ENCODE results near the gene SPSB4. TPM values are rescaled to one million over a fixed set of nuclear protein-coding genes. Genes with fewer than 3 reads are reported as not detected.
"Not testable (repeated sequence)": the region's sequence is repeated elsewhere in the genome, so short reads cannot be mapped to it uniquely, and the experiment has no call there.

Gene SPSB4
- 0.05 TPM in 1 of 2 replicates, not detected in the other for total RNA-seq (2014; rRNA removed; shearing (Covaris generic))

GRCh38 chr3:141050576-141051442 lies at the start of gene SPSB4:
Gene SPSB4, plus strand, starts transcription at chr3:141051347. Its CDS starts 14,758 bp downstream, at chr3:141066105.
- no peaks in the 10 kb centered on the region for H3K9me3 ChIP-seq (replicated peaks)
- H3K36me3 ChIP-seq, result no peaks in the 10 kb centered on the region
- H3K27me3 ChIP-seq (replicated peaks), result peaks cover 48% of the 10 kb centered on the region
- H3K4me1 ChIP-seq (replicated peaks), result peaks cover 13% of the 10 kb centered on the region
- DNase-seq (ENCODE audit: low read depth in 1 of 2, low spot score in 2 of 2), result peak; percentile 41 to 53
- H3K27ac ChIP-seq, result no peak within 1 kb of the TSS
- peak within 1 kb of the TSS; percentile 23 for H3K4me3 ChIP-seq

- no peak overlapping the region for H3K27ac ChIP-seq
- no peaks in the 10 kb centered on the region for H3K4me1 ChIP-seq (replicated peaks)
- H3K9me3 ChIP-seq (replicated peaks), result no peaks in the 10 kb centered on the region
- DNase-seq (ENCODE audit: low read depth in 1 of 2, low spot score in 2 of 2), result no peak
- no peak overlapping the region for H3K4me3 ChIP-seq
- H3K36me3 ChIP-seq, result no peaks in the 10 kb centered on the region
- H3K27me3 ChIP-seq (replicated peaks), result no peaks in the 10 kb centered on the region; the same call in 1 of the 2 replicates
These were observed 44.8 kb upstream of the SPSB4 start for GRCh38 chr3:141006344-141006743.

- no peaks in the 10 kb centered on the region for H3K9me3 ChIP-seq (replicated peaks)
- no peaks in the 10 kb centered on the region for H3K4me1 ChIP-seq (replicated peaks)
- no peaks in the 10 kb centered on the region; the same call in 1 of the 2 replicates for H3K27me3 ChIP-seq (replicated peaks)
- no peak overlapping the region for H3K27ac ChIP-seq
- DNase-seq (ENCODE audit: low read depth in 1 of 2, low spot score in 2 of 2), result no peak
- H3K4me3 ChIP-seq, result no peak overlapping the region
- H3K36me3 ChIP-seq, result no peaks in the 10 kb centered on the region
These were observed 41.7 kb upstream of the SPSB4 start for GRCh38 chr3:141009496-141009895.

- no peaks in the 10 kb centered on the region; the same call in 1 of the 2 replicates for H3K27me3 ChIP-seq (replicated peaks)
- peak; percentile 24 to 56 for DNase-seq (ENCODE audit: low read depth in 1 of 2, low spot score in 2 of 2)
- no peaks in the 10 kb centered on the region for H3K36me3 ChIP-seq
- no peaks in the 10 kb centered on the region for H3K4me1 ChIP-seq (replicated peaks)
- no peak overlapping the region for H3K4me3 ChIP-seq
- no peaks in the 10 kb centered on the region for H3K9me3 ChIP-seq (replicated peaks)
- H3K27ac ChIP-seq, result no peak overlapping the region
These were observed 39.7 kb upstream of the SPSB4 start for GRCh38 chr3:141011232-141011996.

GRCh38 chr3:141011997-141012262 lies 39.2 kb upstream of the SPSB4 start:
- no peak for DNase-seq (ENCODE audit: low read depth in 1 of 2, low spot score in 2 of 2)
- H3K4me1 ChIP-seq (replicated peaks), result no peaks in the 10 kb centered on the region
- H3K9me3 ChIP-seq (replicated peaks), result no peaks in the 10 kb centered on the region
- no peak overlapping the region for H3K4me3 ChIP-seq
- no peaks in the 10 kb centered on the region; the same call in 1 of the 2 replicates for H3K27me3 ChIP-seq (replicated peaks)
- H3K36me3 ChIP-seq, result no peaks in the 10 kb centered on the region
- H3K27ac ChIP-seq, result no peak overlapping the region

GRCh38 chr3:141012571-141012970 lies 38.6 kb upstream of the SPSB4 start:
- Histone ChIP-seq H3K27me3 (replicated peaks) (no peaks in the 10 kb centered on the region; the same call in 1 of the 2 replicates), H3K36me3 (no peaks in the 10 kb centered on the region), H3K27ac (no peak overlapping the region), H3K9me3 (replicated peaks) (no peaks in the 10 kb centered on the region), H3K4me1 (replicated peaks) (no peaks in the 10 kb centered on the region), H3K4me3 (no peak overlapping the region)
- no peak for DNase-seq (ENCODE audit: low read depth in 1 of 2, low spot score in 2 of 2)

GRCh38 chr3:141015481-141015880 lies 35.7 kb upstream of the SPSB4 start:
- H3K4me3 ChIP-seq, result no peak overlapping the region
- no peaks in the 10 kb centered on the region for H3K4me1 ChIP-seq (replicated peaks)
- H3K9me3 ChIP-seq (replicated peaks), result no peaks in the 10 kb centered on the region
- H3K36me3 ChIP-seq, result no peaks in the 10 kb centered on the region
- H3K27me3 ChIP-seq (replicated peaks), result no peaks in the 10 kb centered on the region
- no peak overlapping the region for H3K27ac ChIP-seq
- no peak for DNase-seq (ENCODE audit: low read depth in 1 of 2, low spot score in 2 of 2)

- H3K27ac ChIP-seq; H3K36me3 ChIP-seq; H3K4me3 ChIP-seq; H3K9me3 ChIP-seq (replicated peaks); DNase-seq (ENCODE audit: low read depth in 1 of 2, low spot score in 2 of 2); H3K4me1 ChIP-seq (replicated peaks); H3K27me3 ChIP-seq (replicated peaks): not testable (repeated sequence)
These were observed 33.5 kb upstream of the SPSB4 start for GRCh38 chr3:141017366-141018322.

GRCh38 chr3:141019244-141019643 lies 31.9 kb upstream of the SPSB4 start:
- H3K4me1 ChIP-seq (replicated peaks), result no peaks in the 10 kb centered on the region
- H3K4me3 ChIP-seq, result no peak overlapping the region
- no peak overlapping the region for H3K27ac ChIP-seq
- no peak for DNase-seq (ENCODE audit: low read depth in 1 of 2, low spot score in 2 of 2)
- H3K9me3 ChIP-seq (replicated peaks), result no peaks in the 10 kb centered on the region
- H3K36me3 ChIP-seq, result no peaks in the 10 kb centered on the region
- H3K27me3 ChIP-seq (replicated peaks), result no peaks in the 10 kb centered on the region

- H3K36me3 ChIP-seq, result no peaks in the 10 kb centered on the region
- H3K4me3 ChIP-seq, result no peak overlapping the region
- no peaks in the 10 kb centered on the region for H3K27me3 ChIP-seq (replicated peaks)
- no peak overlapping the region for H3K27ac ChIP-seq
- DNase-seq (ENCODE audit: low read depth in 1 of 2, low spot score in 2 of 2), result no peak
- no peaks in the 10 kb centered on the region for H3K9me3 ChIP-seq (replicated peaks)
- no peaks in the 10 kb centered on the region for H3K4me1 ChIP-seq (replicated peaks)
These were observed 30.9 kb upstream of the SPSB4 start for GRCh38 chr3:141020143-141020830.

- no peaks in the 10 kb centered on the region for H3K36me3 ChIP-seq
- no peaks in the 10 kb centered on the region for H3K4me1 ChIP-seq (replicated peaks)
- H3K9me3 ChIP-seq (replicated peaks), result no peaks in the 10 kb centered on the region
- no peak for DNase-seq (ENCODE audit: low read depth in 1 of 2, low spot score in 2 of 2)
- no peaks in the 10 kb centered on the region for H3K27me3 ChIP-seq (replicated peaks)
- H3K27ac ChIP-seq, result no peak overlapping the region
- H3K4me3 ChIP-seq, result no peak overlapping the region
These were observed 29.9 kb upstream of the SPSB4 start for GRCh38 chr3:141021261-141021660.

GRCh38 chr3:141030296-141030695 lies 20.9 kb upstream of the SPSB4 start:
- Histone ChIP-seq H3K9me3 (replicated peaks) (no peaks in the 10 kb centered on the region), H3K36me3 (no peaks in the 10 kb centered on the region), H3K27me3 (replicated peaks) (0 out of 2 replicates have a peak, but pooled peaks cover 7% of the 10 kb centered on the region), H3K4me3 (no peak overlapping the region), H3K27ac (no peak overlapping the region), H3K4me1 (replicated peaks) (no peaks in the 10 kb centered on the region)
- no peak for DNase-seq (ENCODE audit: low read depth in 1 of 2, low spot score in 2 of 2)

GRCh38 chr3:141039589-141039988 lies 11.6 kb upstream of the SPSB4 start:
- H3K27me3 ChIP-seq (replicated peaks), result no peaks in the 10 kb centered on the region; the same call in none of the 2 replicates

More at GRCh38 chr3:141039589-141039988, 11.6 kb upstream of the SPSB4 start:
- no peak for DNase-seq (ENCODE audit: low read depth in 1 of 2, low spot score in 2 of 2)
- H3K27ac ChIP-seq, result no peak overlapping the region
- H3K4me3 ChIP-seq, result no peak overlapping the region
- no peaks in the 10 kb centered on the region for H3K36me3 ChIP-seq
- no peaks in the 10 kb centered on the region for H3K9me3 ChIP-seq (replicated peaks)
- no peaks in the 10 kb centered on the region for H3K4me1 ChIP-seq (replicated peaks)
